GM19397 (cell line): ENCODE data around the gene C16orf95.
"Not testable (repeated sequence)": the region's sequence is repeated elsewhere in the genome, so short reads cannot be mapped to it uniquely, and the experiment has no call there.

Experiments used
- ATAC-seq: cut with Tn5 transposase; IDR thresholded peaks from one replicate; pipeline ENCODE4 v1.9.1; 2021; ENCODE audit warnings: mild to moderate bottlenecking, moderate library complexity; ENCODE audit not compliant: unreplicated experiment

C16orf95 gene

GRCh38 chr16:87259431-87259830 is 57.8 kb downstream of the C16orf95 start:
- ATAC-seq, result no peak

- ATAC-seq, result not testable (repeated sequence)
Observed at GRCh38 chr16:87258653-87259052, 58.5 kb downstream of the C16orf95 start.

- ATAC-seq, result no peak
Observed at GRCh38 chr16:87255866-87256265, 61.3 kb downstream of the C16orf95 start.

- no peak for ATAC-seq
Observed at GRCh38 chr16:87254734-87255133, 62.5 kb downstream of the C16orf95 start.

GRCh38 chr16:87254296-87254695 is 62.9 kb downstream of the C16orf95 start:
- ATAC-seq, result no peak

- ATAC-seq, result no peak
Observed at GRCh38 chr16:87253536-87253935, 63.7 kb downstream of the C16orf95 start.
